Tibial nerve (tissue), 4 donors: ENCODE results near the gene TESMIN.

Source experiments
- CTCF ChIP-seq, 5 experiments: fragments of 200-600 bp in 3 of 5; fragments of 450-650 bp in 2 of 5; sonication (generic) in 3 of 5; IDR thresholded peaks; one replicate each; pipeline ENCODE4 v1.5.1; 2016 to 2019; ENCODE audit warnings: antibody characterized with exemption in 5 of 5, mild to moderate bottlenecking in 3 of 5, moderate library complexity in 2 of 5
- EP300 ChIP-seq, 2 donors: sonication (generic); formaldehyde crosslinking; IDR thresholded peaks; one replicate each; pipeline ENCODE4 v1.6.1; 2017; ENCODE audit warnings: antibody characterized with exemption in 2 of 2, mild to moderate bottlenecking in 1 of 2
- POLR2A ChIP-seq, 2 donors: fragments of 450-650 bp; IDR thresholded peaks; one replicate each; pipeline ENCODE4 v1.6.1; 2017; ENCODE audit warnings: antibody characterized with exemption in 2 of 2, mild to moderate bottlenecking in 2 of 2, moderate library complexity in 2 of 2

GRCh38 chr11:68727783-68728182, 23.5 kb downstream of the TESMIN start:
- no peak for TF ChIP-seq POLR2A (IDR thresholded peaks at IDR 0.05)
- TF ChIP-seq CTCF (IDR thresholded peaks at IDR 0.05), result peak in 3 of 5 experiments; percentile 15 to 36 (median 22)
- no peak for TF ChIP-seq EP300 (IDR thresholded peaks at IDR 0.05)
